T-helper 1 cell treated with Interleukin-12 subunit alpha and Interleukin-12 subunit beta and Interleukin-4 antibody, amounts not matched to agents 30 ng/mL and 1 ng/mL, for 36 hours (primary cell): ENCODE results near the gene CGNL1. TPM values are rescaled to one million over a fixed set of nuclear protein-coding genes. Genes with fewer than 3 reads are reported as not detected.

ENCODE experiments used
- intact Hi-C: fragments of 100-400 bp; cut with micrococcal nuclease; formaldehyde crosslinking; loops from one replicate; pipeline ENCODE4 v1.15.1; 2024
- total RNA-seq: library from RNA; stranded (reverse); gene quantifications from 2 replicates; pipeline ENCODE4 v1.2.3, GENCODE V29; 2022

CGNL1 gene
- total RNA-seq, 1 donor from 2014 or later = not detected

DNA sequence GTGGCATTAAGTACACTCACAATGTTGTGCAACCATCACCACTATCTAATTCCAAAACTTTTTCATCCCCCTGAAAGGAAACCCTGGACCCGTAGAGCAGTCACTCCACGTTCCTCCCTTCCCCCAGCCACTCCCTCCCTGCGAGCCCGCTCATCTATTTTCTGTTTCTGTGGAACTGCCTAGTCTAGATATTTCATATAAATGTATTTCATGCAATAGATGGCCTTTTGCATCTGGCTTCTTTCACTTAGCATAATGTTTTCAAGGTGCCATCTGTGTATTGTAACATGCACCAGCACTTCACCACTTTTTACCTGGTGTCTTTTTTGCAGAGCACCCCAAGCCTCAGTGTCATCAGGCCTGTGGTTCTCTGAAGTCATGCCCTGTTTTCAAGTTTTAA lies 10.7 kb downstream of the CGNL1 start:
- intact Hi-C loops = no loop called here

DNA sequence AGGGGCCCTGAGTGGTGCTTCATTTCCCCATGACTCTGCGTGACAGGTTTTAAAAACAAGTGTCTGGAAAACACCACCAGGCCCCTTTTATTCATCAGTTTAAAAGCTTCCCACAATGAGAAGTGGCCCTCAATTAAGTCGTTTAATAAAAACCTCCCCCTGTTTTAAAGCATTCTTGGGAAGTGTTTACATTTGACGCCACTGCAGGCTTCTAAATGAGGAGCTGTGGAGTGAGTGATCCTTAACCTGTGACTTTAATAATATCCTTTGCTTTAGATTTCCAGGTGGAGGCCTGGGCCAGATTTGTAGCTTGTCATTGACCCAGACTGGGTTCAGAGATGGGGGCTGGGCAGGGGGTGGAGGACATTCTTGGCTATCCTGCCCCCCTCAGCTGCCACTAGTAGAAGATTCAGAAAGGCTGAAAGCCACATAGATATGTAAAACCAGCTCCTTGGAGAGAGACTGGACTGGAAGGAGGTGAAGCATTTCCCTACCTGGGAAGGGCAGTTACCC lies 11.3 kb downstream of the CGNL1 start:
- intact Hi-C loops = no loop called here

DNA sequence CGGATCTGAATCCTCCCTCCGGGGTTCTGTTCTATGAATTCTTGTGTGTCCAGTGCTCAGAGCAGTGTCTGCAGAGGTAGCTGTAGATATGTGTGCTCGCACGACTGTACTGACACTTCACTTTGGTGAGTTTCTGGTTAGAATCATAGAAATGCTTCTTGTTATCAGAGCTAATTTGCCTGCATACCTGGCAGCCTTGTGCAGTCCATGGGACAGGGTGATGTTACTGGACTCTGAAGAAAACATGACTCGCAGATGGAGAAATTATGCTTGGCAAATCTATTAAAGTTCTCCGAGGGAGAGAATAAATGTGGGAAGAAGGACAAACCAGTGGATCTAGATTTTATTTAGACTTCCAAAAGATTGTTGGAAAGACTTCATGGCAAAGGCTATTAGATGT lies 12.2 kb downstream of the CGNL1 start:
- intact Hi-C loops = no loop called here

DNA sequence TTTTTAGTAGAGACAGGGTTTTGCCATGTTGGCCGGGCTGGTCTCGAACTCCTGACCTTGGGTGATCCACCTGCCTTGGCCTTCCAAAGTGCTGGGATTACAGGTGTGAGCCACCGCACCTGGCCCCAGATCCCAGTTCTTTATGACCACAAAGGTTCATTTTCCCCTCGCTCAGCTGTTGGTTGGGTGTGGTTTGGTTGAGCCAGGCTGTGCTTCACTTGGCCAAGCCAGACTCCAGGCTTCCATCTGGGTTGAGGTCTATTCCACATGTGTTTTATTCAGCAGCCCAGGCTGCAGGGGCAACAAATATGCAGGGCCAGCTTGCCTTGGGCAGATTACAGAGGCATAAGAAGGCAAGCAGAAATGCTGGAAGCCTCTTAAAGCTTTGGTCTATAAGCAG lies 13.7 kb downstream of the CGNL1 start:
- intact Hi-C loops = no loop called here

DNA sequence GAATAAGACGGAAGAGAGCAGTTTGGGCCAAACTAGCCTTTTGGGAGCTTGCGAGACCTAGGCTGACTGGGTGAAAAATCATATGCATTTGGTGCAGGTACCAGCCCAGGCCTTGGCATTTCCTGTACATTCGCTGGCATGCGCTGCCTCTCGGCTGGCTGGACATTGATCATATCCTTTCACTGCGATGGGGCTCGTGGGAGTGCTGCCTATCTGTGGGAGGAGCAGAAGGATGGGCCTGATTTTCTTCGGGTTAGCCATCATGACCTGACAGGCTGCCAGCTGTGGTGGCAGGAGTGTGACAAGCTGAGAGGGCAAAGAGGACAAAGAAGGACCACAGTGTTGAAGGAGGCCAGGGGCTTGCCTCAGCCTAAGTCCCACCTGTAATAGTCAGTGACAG lies 14.3 kb downstream of the CGNL1 start:
- intact Hi-C loops = no loop called here

DNA sequence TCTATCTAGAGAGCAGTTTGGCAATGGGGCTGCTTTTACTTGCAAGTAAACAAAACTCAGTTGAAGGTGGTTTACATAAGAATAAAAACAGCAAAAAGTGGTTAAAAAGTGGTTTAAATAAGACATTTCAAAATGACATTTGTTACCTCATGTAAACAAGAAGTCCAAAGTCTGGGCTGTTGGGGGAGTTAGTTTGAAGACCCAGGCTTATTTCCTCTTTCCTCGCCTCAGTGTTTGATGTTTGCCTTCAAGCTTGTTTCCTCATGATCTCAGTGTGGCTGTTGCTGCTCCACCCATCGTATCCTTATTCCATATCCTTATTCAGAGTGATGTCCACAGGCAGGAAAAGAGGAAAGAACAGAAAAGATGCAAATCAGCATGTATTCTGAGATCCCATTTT lies 15.2 kb downstream of the CGNL1 start:
- intact Hi-C loops = no loop called here

DNA sequence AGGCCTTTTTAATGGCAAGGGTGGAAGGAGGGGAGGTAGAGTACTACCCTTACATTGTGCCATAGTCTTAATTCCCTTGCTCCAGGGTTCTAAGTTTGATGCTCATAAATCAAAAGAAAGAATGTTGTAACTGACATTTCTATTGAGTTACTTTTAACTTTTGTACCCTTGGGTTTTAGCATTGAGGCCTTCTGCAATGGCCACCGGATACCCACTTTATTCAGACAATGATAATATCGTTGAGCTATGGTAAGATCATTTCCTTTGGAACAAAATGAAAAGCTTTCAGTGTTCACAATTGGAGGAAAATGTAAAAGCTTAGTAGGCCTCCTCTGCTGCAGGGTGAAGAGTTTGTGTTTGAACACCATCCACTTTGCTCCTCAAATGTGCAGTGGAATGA lies 16.8 kb downstream of the CGNL1 start:
- intact Hi-C loops = no loop called here

DNA sequence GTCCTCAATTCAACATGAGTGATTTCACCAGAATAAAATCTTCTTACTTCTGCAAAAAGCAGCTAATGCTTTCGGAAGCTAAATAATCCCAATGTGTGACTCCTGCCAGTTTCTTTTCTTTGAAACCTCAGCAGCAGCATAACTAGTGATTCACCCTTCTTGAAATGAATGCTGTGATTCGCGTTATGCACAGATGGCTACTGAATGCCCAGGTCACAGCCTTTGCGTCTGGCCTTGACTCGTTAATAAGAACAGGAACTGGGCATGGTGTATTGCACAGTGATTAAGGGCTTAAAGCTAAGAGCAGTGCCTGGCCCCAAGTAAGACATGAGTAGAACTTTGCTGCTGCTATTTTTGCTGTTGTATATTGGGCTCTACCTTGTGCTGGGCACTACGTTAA lies 19.0 kb downstream of the CGNL1 start:
- intact Hi-C loops = no loop called here

DNA sequence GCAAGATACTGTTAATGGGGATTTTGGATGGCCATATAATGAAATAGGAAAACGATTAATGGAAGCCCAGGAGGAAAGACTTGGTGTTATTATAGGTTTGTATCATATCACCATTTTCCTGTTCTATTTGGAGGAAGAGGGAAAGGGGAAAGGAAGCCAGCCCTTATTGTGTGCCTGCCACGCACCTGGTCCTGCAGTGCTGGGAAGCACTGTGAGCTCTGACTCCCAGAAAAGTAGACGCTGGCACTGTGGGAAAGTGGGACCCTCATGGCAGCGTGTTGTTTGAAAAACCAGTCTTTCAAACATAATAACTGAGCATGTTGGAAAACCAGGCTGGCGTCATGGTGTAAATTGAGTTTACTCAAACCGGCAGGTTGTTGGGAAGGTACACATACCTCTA lies 22.0 kb downstream of the CGNL1 start:
- intact Hi-C loops = no loop called here

DNA sequence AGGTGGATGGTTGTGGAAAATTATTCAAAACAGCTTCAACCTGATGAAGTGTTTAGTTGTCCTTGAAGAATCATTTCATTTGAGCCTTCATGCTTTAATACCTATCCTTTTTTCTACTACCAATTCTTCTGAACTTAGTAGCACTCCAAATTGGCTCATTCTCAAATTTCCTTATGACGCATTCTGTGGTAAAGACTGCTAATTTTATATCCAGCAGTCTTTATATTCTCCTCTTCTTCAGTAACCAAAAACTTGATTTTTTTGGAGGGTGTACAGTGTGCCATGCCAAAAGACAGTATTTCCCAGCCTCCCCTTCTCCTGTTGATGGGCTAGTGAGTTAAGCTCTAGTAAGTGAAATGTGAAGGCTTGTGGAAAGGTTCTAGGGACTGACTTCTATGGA lies 25.2 kb downstream of the CGNL1 start:
- intact Hi-C loops = no loop called here

DNA sequence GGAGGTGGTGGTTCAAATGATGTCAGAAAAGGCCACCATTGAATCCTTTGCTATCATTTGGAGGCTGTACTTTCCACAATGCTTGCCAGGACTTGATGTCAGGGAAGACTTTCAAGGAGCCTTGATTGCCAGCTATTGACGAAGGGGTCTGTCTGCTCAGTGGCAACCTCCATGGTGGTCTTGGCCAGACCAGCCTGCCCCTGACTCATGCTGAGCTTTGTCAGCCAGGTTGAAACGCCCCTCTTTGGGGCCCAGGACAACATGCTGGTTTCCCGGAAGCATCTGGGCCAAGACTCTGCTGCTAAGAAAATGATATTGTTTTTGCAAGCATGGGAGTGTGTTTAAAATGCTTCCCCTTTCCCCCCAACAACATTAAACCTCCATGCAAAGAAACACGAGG lies 26.7 kb downstream of the CGNL1 start:
- intact Hi-C loops = no loop called here

DNA sequence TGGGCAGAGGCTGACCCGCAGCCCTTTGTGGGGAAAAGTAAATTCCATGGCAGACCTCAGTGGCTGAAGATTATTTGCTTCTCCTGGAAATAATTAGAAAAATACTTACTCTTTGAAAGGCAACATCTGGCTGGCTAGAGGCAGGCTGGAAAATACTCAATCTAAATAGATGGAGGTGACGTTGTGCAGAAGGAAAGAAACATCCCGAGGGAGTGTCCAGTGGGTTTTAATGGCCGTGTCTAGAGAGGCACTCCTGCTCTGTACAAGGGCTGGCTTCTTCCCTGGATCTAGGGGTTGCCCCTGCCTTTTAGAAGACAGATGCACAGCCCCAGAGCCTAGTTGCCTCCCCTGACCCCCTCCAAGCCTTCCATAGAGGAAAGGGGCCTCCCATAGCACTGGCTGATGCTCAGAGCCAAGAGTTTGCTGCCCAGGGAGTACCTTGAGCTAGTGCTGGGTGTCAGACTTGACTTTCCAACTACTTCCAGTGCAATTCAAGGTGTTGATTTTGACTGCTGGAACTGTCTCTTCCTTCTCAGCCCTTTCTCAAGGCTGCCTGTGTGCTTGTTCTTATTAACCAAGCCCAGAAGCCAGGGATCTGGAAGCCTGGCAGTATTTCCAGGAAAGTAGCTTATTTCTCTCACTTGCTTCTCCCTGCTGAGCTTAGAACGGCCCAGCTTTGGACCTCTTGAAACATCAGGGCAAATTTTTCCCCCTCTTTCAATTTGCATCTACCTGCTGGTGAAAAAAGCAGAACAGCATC lies 27.4 kb downstream of the CGNL1 start:
- intact Hi-C loops = no loop called here

DNA sequence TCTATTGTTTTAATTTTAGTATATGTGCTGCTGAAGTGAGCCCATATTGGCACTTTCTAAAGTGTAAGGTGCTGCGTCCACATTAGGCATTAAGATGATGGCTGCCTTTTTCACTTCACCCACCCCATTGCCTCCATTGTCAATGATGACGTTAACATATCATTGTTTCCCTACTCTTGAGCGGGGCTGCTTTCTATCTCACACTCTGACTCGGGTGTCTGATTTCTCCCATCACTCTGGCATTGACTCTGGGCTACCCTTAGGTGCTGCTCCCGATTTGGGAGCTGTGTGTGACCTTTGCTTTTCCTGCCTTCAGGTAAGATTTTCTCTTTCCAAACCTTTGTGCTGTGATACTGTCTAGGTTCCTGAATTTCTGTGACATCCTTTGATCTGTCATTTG lies 28.8 kb downstream of the CGNL1 start:
- intact Hi-C loops = no loop called here

DNA sequence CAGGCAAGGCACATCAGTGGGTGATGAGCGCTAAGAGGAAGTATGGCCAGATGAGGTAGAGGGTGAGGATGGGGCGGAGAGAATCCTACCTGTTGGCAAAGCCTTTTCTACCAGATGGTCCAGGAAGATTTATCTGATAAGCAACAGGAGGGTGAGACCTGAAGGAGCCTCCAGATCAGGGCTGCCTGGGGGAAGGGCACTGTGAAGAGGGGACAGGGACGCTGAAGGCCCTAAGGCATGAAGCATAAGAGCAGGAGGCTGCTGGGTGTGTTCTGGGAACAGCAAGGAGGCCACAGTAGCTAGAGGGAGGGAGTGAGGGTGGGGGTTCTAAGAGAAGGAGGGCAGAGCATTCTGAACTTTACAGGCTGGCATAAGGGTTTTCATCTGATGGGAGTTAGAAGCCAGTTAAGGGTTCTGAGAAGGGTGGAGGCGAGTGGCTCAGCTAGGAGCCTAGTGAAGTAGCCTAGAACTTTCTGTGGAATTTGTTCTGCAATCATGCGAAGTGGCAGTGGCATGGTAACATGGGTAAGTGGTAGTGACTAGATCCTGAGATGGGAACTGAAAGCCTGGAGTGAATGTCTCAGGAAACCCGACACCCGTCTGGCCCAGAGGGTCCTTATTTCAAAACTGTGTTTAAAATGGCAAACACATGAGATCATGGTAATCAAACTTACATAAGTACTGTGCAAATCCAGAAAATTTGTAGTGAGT lies 29.9 kb downstream of the CGNL1 start:
- intact Hi-C loops = no loop called here

DNA sequence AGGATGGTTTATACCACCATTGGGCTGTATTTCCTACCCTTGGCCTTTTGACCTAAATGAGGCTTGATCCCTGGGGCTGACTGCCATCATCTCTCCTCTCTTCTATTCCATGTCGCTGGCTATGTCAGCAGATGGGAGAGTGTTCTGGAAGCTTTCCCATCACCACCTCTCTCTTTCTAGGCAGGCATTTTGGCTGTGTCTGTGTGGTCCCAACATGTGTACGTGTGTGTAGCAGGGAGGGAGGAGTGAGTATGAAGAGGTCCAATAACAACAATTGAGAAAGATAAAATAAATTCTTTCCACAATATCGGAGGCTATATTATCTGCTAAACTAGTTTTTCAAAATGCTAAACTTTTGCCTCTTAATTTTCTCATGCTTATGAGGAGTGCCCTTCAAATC lies 34.1 kb downstream of the CGNL1 start:
- intact Hi-C loops = no loop called here

DNA sequence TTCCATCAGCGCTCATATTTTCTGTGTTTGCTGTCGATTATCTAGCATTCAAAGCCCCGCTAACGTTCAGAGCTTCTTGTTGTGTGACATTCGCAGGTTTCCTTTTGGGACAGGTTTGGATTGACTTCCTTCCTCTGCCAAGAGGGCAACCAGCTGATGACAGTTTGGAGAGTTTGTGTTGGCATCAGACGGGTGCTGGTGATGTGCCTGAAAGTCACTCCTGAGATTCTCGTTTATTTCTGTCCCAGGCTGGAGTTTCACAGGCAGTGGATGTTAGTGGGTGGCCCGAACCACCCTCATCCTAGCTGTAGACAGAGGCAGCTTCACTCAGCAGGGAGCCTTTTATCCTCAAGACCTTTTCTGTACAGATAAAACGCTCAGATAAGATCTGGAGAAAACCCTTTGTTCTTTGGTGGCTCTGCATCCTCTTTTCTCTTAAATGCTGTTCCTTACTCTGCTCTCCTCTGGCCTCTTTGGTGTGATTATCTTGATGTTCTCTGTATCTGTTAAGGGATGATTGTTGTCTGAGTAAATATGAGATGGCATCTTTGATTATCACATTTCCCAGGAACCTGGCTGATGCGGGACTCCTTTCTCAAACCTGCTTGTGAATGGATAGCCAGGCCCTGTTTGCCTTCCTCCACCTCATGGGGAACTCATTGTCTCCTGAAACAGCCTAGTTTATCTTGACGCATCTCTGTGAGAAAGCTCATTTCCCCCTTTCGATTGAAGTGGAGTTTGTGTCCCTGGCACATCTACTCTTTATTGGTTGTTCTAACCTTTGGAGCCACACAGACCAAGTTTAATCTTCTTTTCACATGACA lies 35.9 kb downstream of the CGNL1 start:
- intact Hi-C loops = no loop called here

DNA sequence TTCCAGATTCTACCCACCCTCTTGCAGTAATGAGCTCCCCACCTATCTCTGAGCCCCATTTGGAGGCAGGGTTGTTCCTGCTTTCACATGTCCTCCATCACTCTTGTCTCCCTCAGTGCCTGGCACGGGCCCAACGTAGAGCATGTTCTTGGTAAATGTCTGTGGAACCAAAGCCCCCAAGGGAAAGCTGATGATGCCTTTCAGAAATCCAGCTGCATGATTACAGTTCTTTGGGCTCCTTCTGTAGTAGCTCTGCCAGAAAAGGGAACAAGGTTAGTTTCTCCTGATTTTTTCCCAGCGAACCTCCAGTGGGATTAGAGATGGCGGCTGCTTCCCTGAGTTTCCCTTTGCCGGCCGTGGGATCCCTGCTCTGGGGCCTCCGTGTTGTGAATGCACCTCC lies 39.3 kb downstream of the CGNL1 start:
- intact Hi-C loops = no loop called here

DNA sequence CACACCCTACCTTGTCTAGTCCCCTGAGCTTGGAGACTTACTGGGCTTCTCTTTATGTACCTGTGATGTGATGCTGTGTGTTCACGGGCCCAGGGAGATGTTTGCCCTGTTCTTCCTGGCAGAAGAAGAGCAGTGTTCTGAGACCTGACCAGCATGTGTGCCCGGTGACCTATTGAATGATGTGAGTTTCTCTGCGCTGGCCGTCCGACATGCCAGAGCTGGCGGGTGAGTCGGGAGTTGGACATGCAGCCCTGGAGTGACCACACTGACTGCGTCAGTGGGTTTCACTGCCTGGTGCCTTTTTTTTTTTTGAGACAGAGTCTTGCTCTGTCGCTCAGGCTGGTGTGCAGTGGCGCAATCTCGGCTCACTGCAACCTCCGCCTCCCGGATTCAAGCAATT lies 42.3 kb downstream of the CGNL1 start:
- intact Hi-C loops = no loop called here

DNA sequence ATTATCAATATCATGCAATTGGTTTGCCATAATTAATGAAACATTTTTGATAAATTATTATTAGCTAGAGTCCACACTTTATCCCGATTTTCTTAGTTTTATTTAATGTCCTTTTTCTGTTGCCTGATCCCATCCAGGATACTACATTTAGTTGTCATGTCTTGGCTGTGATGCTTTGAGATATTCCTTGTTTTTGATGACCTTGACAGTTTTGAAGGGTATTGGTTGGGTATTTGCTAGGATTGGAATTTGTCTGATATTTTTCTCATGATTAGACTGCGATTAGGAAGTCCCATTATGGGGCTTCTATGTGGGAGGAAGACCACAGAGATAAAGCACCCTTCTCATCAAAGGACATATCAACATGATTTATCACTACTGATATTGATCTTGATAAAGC lies 43.0 kb downstream of the CGNL1 start:
- intact Hi-C loops = no loop called here

DNA sequence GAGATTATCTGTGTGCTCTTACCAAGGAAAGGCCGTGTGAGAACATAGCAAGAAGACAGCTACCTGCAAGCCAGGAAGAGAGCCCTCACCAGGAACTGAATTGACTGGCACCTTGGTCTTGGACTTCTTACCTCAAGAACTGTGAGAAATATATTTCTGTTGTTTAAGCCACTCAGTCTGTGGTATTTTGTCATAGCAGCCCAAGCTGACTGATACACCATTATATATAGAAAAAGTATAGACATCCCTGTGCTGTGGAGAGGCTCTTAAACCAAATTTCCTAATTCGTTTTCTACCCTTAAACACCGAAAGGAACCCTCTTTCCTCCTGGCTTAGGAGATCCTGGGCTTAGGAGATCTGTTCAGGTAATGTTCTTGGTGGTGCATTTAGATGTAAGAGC lies 44.8 kb downstream of the CGNL1 start:
- intact Hi-C loops = no loop called here

DNA sequence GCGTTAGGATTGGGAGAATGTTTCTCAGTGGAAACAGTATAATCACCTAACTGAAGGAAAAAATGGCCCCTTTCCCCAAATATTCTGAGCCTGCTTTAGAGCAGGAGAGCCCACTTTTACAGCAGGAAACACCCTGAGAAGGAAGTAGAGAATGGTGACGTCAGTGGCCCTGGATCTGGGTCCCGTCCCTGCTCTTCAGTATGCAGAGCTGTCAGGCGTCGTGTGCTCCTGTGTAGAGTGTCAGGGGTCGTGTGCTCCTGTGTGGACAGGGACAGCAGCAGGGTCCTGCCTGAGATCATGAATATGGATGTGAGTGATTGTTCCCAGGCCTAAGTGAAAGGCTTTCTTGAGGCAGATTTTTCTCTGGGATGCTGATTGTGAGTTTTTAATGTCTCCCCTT lies 45.2 kb downstream of the CGNL1 start:
- intact Hi-C loops = no loop called here

DNA sequence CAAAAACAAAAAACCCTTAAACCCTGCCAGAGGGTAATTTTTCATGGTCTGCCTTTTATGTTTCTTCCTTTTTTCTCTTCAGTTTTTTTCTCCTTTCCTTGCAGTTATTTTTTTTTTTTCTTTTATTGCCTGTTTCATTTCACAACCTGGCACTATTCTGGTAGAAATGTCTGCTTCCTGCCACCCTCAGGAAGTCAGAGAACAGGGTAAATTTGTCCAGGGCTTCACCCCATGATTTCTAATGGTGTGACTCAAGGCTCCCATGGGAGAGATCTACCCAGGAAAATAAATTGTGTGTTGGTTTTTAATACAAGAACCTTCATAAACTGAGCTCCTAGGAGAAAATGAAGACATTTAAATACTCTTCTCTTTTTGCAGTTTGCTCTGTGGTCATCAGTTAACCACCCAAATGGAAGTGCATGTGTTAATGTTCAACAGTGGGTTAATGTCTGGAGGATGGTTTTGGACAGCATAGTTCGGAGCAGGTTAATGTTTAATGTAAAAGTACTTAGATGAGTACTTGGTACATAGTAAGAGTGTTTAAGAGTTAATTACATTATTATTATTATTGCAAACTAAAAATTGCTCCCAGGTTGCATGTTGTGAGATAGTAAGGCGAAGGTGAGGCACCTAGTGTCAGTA lies 45.9 kb downstream of the CGNL1 start:
- intact Hi-C loops = no loop called here
